ES-I3 (cell line): Measurements from ENCODE around the gene ADAMTS12.

ENCODE experiments used
- H3K36me3 ChIP-seq: 2 replicates; pipeline ENCODE4 v1.6.1; 2013; ENCODE audit warnings: mild to moderate bottlenecking, low read length, control low read depth, moderate library complexity; ENCODE audit not compliant: insufficient read depth
- H3K4me1 ChIP-seq: 2 replicates; pipeline ENCODE4 v1.6.1; 2013; ENCODE audit warnings: mild to moderate bottlenecking, control low read depth, low read length; ENCODE audit not compliant: insufficient read depth
- H3K9ac ChIP-seq: 2 replicates; pipeline ENCODE4 v1.6.1; 2013; ENCODE audit warnings: low read depth, mild to moderate bottlenecking, low read length, moderate library complexity
- H3K9me3 ChIP-seq: 2 replicates; pipeline ENCODE4 v1.6.1; 2013; ENCODE audit warnings: mild to moderate bottlenecking, low read length, moderate library complexity; ENCODE audit not compliant: control insufficient read depth, insufficient read depth

Gene ADAMTS12

DNA sequence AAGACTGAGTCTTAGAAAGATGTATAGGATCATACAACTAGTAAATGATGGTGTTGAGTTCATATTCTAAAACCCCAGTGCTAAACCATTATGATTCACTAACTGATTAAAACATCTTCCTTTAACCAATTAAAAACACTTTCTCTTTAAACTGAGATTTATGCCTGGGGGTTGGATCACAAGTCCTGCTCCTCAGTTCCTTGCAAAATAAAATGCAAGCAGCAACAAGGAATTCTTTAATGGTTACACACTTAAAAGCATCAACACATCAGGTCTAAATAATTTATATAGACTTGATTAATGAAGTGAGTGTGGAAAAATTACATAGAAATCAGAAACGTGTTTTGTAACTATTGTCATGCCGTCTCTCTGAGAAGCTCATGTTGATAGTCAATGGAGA is 261.8 kb downstream of the ADAMTS12 start:
- H3K4me1 ChIP-seq: no peaks in the 10 kb centered on the region
- H3K36me3 ChIP-seq: no peaks in the 10 kb centered on the region
- H3K9ac ChIP-seq: no peak overlapping the region
- no peaks in the 10 kb centered on the region for H3K9me3 ChIP-seq

DNA sequence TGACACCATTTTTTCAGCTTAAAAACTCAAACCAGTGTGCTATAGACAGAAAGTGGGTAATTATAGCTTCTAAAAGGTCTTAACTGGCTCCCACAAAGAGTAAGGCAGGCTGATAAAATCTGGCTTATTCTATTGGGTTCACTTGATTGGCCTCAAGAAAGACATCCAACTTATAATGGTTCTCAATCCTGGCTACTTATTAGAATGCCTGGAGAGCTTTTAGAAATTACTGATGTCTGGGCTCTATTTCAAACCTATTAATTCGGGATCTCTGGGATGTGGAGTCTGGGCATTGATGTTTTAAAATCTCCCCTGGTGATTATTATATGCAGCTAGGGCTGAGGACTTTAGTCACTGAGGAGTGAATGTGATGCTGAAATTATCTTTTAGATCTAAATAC is 263.0 kb downstream of the ADAMTS12 start:
- H3K9me3 ChIP-seq: no peaks in the 10 kb centered on the region
- no peaks in the 10 kb centered on the region for H3K36me3 ChIP-seq
- H3K4me1 ChIP-seq: no peaks in the 10 kb centered on the region
- no peak overlapping the region for H3K9ac ChIP-seq

GRCh38 chr5:33621514-33621913 is 270.3 kb downstream of the ADAMTS12 start:
- no peaks in the 10 kb centered on the region for H3K9me3 ChIP-seq
- H3K9ac ChIP-seq: no peak overlapping the region
- no peaks in the 10 kb centered on the region for H3K36me3 ChIP-seq
- no peaks in the 10 kb centered on the region for H3K4me1 ChIP-seq

DNA sequence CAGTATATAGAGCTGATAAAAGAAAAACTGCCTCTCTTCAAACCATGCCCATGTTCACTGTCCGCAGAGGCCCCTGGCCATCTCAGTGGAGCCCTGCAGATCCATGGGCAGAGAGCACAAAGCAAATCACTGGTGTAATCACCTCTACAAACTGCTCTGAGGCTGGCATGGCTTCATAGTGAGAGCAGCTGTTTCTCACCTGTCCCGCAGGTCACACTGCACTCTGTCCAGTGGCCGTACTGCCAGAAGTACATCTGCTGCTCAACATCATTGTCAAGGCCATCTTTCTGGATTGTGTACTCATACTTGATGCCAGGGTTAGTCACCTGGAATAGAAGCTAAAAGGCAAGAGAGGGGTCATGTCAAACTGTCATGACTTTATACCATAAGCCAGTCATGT is 277.8 kb downstream of the ADAMTS12 start:
- H3K9me3 ChIP-seq: no peaks in the 10 kb centered on the region
- H3K4me1 ChIP-seq: no peaks in the 10 kb centered on the region
- no peaks in the 10 kb centered on the region for H3K36me3 ChIP-seq
- no peak overlapping the region for H3K9ac ChIP-seq

DNA sequence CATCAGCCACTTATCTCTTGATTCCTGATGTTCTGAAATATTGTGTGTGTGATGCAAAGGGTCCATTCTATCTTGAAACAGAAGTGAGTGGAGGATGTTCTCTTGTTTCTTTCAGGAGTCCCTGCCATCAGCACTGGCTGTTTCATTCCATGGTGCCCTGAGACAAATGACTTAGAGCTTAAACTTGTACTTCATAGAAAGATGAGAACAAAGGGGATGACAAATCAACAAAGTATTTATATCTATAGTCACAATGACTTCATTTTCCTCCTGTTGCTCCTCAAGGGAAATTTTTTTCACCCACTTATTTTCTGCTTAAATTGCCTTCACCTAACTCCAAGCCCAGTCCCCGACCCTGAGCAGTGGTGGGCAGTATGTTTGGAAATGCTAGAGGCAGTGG is 279.4 kb downstream of the ADAMTS12 start:
- H3K9ac ChIP-seq: no peak overlapping the region
- no peaks in the 10 kb centered on the region for H3K4me1 ChIP-seq
- H3K9me3 ChIP-seq: no peaks in the 10 kb centered on the region
- no peaks in the 10 kb centered on the region for H3K36me3 ChIP-seq

DNA sequence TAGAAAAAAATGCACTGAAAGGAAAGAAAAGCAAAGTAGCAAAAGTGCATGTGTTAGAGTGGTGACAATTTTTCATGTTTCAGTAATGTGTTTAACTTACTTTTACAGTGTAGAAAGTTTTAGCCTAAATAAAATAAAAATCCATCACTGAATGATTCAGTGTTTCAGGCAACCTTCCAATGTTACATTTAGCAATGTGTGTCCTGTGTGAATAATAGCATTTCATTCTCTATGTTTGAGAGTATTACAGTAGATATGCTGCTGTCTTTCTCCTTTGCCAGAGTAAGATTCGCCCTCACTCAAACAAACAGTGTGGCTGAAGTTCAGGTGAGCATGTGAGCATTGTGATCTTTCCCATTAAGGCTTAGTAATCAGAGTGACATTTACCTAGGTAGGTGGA is 279.9 kb downstream of the ADAMTS12 start:
- no peaks in the 10 kb centered on the region for H3K9me3 ChIP-seq
- no peak overlapping the region for H3K9ac ChIP-seq
- H3K36me3 ChIP-seq: no peaks in the 10 kb centered on the region
- no peaks in the 10 kb centered on the region for H3K4me1 ChIP-seq

DNA sequence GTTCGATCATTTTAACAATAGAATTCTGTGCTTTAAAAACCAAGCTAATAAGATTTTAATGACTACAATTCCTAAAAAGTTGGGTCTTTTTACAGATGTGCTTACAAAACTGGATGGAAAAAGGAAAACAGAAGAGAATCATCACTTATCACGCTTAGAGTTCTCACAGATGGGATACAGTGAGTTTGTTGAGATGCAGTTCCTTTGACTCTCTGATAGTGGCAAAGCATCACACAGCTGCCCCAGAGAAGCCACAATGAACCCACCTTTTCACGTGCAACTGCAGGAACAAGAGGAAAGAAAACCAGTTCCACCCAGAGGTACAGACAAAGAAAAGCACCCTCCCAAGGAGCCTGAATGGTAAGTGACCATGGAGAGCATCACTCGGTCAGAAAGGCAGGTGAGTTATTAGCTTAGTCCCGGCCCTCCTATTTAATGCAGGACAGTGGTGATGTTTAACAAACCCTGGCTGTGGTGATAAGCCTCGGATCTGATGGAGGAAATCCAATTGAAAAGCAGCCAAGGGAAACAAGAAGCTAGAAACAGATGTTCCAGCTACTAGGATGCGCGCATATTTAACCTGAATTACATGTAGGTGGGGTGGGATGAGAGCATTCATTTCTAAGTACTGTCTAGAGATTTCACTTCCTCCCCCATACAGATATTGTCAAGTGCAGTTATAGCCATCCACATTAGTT is 283.3 kb downstream of the ADAMTS12 start:
- H3K36me3 ChIP-seq: no peaks in the 10 kb centered on the region
- H3K9me3 ChIP-seq: no peaks in the 10 kb centered on the region
- no peak overlapping the region for H3K9ac ChIP-seq
- H3K4me1 ChIP-seq: no peaks in the 10 kb centered on the region

- no peaks in the 10 kb centered on the region for H3K4me1 ChIP-seq
- no peak overlapping the region for H3K9ac ChIP-seq
- no peaks in the 10 kb centered on the region for H3K9me3 ChIP-seq
- H3K36me3 ChIP-seq: no peaks in the 10 kb centered on the region
Observed at GRCh38 chr5:33604503-33604902, 287.3 kb downstream of the ADAMTS12 start.

- no peaks in the 10 kb centered on the region for H3K36me3 ChIP-seq
- no peaks in the 10 kb centered on the region for H3K4me1 ChIP-seq
- no peaks in the 10 kb centered on the region for H3K9me3 ChIP-seq
- no peak overlapping the region for H3K9ac ChIP-seq
Observed at GRCh38 chr5:33601881-33602280, 289.9 kb downstream of the ADAMTS12 start.

DNA sequence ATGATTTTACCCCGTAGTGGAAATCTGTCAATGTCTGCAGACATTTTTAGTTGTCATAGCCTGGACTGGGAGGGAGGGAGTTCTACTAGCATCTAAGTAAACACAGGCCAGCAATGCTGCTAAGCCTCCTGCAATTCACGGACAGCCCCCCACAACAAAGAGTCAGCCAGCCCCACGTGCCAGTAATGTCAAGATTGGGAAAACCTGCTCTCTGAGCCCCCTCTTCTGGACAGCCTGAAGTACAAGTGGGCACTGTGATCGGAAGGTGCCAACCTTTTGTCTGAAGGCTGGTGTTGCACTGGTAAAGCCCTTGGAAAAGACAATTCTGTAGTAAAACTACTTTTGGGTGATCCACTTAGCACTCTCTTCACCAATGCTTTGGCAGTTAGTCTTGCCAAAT is 296.5 kb downstream of the ADAMTS12 start:
- H3K9ac ChIP-seq: no peak overlapping the region
- no peaks in the 10 kb centered on the region for H3K36me3 ChIP-seq
- H3K4me1 ChIP-seq: no peaks in the 10 kb centered on the region
- H3K9me3 ChIP-seq: no peaks in the 10 kb centered on the region

DNA sequence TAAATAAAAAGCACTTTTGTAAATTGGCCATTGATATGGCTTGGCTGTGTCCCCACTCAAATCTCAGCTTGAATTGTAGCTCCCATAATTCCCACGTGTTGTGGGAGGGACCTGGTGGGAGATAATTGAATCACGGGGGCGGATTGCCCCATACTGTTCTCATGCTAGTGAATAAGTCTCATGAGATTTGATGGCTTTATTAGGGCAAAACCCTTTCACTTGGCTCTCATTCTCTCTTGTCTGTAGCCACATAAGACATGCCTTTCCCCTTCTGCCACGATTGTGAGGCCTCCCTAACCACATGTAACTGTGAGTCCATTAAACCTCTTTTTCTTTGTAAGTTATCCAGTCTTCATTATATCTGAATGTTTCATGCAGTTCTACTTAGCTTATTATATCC is 297.8 kb downstream of the ADAMTS12 start:
- H3K4me1 ChIP-seq: no peaks in the 10 kb centered on the region
- no peaks in the 10 kb centered on the region for H3K36me3 ChIP-seq
- no peak overlapping the region for H3K9ac ChIP-seq
- no peaks in the 10 kb centered on the region for H3K9me3 ChIP-seq

GRCh38 chr5:33592245-33592644 is 299.5 kb downstream of the ADAMTS12 start:
- H3K4me1 ChIP-seq: no peaks in the 10 kb centered on the region
- H3K9ac ChIP-seq: no peak overlapping the region
- no peaks in the 10 kb centered on the region for H3K36me3 ChIP-seq
- H3K9me3 ChIP-seq: no peaks in the 10 kb centered on the region

- no peaks in the 10 kb centered on the region for H3K36me3 ChIP-seq
- H3K4me1 ChIP-seq: no peaks in the 10 kb centered on the region
- H3K9me3 ChIP-seq: no peaks in the 10 kb centered on the region
- H3K9ac ChIP-seq: no peak overlapping the region
Observed at GRCh38 chr5:33588654-33589372, 303.0 kb downstream of the ADAMTS12 start.

DNA sequence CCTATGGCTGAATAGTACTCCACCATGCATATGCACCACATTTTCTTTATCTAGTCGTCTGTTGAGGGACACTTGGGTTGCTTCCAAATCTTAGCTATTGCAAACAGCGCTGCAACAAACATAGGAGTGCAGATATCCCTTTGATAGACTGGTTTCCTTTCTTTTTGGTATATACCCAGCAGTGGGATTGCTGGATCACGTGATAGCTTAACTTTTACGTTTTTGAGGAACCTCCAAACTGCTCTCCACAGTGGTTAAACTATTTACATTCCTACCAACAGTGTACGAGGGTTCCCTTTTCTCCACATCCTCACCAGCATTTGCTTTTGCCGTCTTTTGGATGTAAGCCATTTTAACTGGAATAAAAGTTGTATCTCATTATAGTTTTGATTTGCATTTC is 308.5 kb downstream of the ADAMTS12 start:
- H3K4me1 ChIP-seq: no peaks in the 10 kb centered on the region

GRCh38 chr5:33582417-33582816 is 309.4 kb downstream of the ADAMTS12 start:
- Histone ChIP-seq H3K9ac (no peak overlapping the region), H3K9me3 (no peaks in the 10 kb centered on the region), H3K4me1 (no peaks in the 10 kb centered on the region), H3K36me3 (no peaks in the 10 kb centered on the region)

More for the DNA sequence above, 308.5 kb downstream of the ADAMTS12 start:
- no peaks in the 10 kb centered on the region for H3K36me3 ChIP-seq
- H3K9ac ChIP-seq: no peak overlapping the region
- no peaks in the 10 kb centered on the region for H3K9me3 ChIP-seq
